DMS79 treated with DMSO at 0.1 percent for 48 hours (cell line): Measurements from ENCODE around the gene IQSEC2.
A peak's percentile ranks its signal among the peaks of the same experiment; 100 is the strongest.

Source experiments
- DNase-seq: peaks from one replicate; lab custom pipeline; 2025; lab: John Stamatoyannopoulos, UW

The IQSEC2 gene

DNA sequence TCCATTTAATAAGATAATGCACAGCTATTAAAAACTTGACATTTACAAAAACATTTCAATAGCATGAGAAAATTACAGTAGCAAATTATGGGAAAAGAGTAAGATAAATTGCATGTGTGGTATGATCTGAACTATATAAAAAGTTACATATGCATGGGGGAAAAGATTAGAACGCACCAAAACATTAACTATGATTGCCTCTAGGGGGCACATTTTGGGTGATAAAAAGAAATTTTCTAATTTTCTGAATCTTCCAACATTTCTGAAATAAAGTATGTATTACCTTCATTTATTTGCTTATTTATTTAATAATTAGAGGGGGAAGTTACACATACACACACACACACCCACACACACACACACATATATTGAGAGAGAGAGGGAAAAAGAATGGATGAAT is 36.8 kb downstream of the IQSEC2 start:
- no peak for DNase-seq

- no peak for DNase-seq
Observed at GRCh38 chrX:53242310-53242709, 39.1 kb downstream of the IQSEC2 start.

- DNase-seq = no peak
Observed at GRCh38 chrX:53241558-53241957, 39.8 kb downstream of the IQSEC2 start.

DNA sequence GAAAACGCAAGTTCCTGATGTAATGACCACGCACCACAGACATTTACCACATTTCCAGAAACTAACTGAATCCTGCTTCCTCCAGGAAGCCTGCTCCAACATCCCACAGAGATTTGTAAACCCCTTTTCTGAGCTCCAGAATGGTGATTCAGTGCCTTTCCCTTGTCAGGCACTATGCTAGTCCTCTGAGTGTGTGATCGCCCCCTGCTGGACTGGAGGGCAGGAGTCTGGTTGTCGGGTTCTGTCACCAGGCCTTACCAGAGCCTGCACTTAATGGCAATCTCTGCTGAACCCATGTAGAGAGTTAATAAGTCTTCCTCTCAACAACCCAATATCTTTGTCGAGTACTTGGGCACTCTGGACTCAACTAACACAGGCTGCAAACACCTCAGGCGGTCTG is 41.9 kb downstream of the IQSEC2 start:
- DNase-seq = no peak

DNA sequence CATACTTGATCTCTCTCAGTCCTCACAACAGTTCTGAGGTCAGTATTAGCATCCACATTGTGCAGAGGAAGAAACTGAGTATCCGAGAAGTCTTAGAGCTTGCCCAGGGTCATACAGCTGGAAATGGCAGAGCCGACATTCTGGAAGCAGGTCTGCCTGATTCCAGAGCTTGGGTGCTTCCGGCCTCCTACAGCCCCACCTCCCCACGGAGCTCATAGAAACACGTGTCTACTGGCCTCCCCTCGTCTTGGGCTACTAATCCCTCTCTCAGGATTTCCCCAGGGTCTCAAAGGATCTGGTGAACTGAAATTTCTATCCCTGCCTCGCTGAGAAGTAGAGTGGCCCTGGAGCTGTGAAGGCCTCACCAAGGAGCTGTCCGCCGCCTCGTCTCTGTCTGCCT is 44.3 kb downstream of the IQSEC2 start:
- DNase-seq = no peak

DNA sequence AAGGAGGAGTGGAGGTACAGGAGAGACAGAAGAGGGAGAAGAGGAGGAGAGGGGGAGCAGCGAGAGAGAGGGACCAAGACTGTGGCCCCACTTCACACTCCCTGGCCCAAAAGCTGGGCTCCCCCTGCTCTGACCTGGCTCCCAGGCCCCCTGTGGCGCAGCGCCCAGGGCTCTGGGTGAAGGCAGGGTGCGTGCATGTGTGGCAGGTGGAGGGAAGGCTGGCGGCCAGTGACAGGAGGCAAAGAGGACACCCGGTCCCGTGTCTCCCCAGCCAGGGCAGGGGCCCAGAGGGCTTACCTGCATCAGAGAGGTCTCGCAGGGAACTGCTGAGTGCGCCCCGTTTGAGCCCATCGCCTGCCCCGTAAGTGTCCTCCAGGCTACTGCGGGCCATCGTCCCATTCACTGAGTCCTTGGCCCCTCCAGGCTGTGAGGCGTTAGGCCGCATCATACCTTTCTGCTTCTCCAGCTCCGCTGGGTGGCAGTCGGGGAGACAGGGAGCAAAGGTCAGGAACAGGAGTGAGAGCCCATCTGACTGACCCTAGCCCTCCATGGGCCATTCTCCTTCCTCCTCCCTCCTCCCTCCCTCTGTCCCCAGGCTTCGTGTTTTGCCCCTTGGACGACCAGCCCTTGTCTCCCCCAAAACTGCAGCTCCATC is 45.2 kb downstream of the IQSEC2 start:
- DNase-seq = no peak

DNA sequence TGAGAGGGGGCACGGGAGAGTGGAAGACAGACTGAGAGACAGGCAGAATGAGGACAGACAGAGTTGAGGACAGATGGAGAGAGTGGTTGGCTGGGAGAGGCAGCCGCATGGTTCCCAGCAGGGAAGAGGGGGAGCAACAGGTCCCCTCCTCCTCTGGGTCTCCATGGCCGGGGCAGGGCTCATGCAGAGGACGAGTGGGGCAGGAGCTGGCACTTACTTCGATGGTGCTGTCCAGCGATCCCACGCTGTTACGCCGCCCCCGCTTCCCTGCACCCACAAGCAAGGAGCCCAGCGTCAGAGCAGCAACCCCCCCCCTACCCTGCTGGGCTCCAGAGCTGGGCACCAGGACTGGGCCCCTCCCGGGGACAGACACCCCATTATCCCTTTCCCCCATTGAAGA is 45.8 kb downstream of the IQSEC2 start:
- DNase-seq = no peak

DNA sequence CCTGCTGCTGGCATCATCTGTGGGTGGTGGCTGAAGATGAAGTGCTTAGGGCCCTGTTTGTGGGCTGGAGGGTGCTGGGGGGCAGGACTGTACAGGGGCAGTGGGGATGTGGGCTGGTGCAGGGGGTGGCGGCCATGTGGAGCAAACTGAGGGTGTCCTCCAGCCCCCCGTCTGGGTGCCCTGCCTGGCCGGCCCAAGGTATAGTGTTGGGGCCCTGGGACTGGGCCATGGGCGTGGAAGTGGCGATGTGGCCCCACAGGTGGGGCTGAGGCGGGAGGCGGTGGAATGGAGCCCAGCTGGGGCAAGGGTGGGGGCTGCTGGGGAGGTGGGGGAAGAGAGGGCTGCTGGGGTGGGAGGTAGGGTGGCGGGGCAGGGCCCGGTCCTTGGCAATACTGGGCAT is 46.9 kb downstream of the IQSEC2 start:
- DNase-seq = no peak

GRCh38 chrX:53233536-53233935 is 47.8 kb downstream of the IQSEC2 start:
- no peak for DNase-seq

GRCh38 chrX:53230116-53230515 is 51.3 kb downstream of the IQSEC2 start:
- DNase-seq = no peak

- no peak for DNase-seq
Observed at GRCh38 chrX:53227224-53227765, 54.1 kb downstream of the IQSEC2 start.

DNA sequence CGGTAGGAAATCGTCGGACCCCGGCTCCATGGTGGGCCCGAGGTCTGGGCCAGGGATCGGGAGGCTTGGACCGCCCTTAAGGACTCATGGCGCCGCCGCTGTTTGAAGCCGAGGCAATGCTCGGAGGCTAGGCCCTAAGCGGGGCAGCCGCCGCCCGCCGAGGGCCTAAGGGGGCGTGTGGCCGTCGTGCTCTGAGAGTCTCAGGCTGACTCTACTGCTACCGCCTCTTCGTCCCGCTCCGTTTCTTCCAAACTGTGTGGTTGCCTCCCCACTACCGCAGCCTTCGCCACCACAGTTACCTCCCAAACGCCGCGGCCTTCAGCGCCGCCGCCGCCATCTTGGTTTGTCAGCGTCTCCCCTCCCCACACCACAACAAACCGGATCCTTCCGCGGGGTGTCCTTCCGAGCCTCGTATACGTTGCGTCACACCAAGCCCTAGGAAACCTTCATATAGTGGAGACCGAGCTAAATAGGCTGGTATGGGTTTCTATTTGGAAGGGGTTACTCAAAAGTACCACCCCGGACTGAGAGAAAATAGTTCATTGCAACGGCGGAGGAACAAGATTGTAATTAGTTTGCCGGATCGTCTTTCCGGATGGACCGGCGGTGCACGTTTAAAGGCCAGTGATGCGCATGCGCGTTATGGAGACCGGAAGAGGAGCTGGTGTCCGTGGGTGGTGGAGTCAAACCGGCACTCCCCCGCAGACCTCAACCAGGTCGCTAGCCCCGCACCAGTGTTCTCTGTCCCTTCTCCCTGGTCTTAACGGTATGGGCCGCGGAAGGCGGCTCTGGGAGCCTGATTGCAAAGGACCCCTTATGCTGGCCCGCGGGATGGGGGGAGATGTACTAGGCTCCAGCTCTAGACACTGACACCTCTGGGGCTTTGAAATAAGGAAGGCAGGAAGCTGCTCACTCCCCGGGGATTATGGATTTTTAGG is 56.3 kb downstream of the IQSEC2 start, which contains the start of gene KDM5C:
KDM5C (minus strand) TSS at position 348 of the 938 bp plus-strand sequence; CDS start at position 30, 318 bp downstream.
- DNase-seq = peak; percentile 77

DNA sequence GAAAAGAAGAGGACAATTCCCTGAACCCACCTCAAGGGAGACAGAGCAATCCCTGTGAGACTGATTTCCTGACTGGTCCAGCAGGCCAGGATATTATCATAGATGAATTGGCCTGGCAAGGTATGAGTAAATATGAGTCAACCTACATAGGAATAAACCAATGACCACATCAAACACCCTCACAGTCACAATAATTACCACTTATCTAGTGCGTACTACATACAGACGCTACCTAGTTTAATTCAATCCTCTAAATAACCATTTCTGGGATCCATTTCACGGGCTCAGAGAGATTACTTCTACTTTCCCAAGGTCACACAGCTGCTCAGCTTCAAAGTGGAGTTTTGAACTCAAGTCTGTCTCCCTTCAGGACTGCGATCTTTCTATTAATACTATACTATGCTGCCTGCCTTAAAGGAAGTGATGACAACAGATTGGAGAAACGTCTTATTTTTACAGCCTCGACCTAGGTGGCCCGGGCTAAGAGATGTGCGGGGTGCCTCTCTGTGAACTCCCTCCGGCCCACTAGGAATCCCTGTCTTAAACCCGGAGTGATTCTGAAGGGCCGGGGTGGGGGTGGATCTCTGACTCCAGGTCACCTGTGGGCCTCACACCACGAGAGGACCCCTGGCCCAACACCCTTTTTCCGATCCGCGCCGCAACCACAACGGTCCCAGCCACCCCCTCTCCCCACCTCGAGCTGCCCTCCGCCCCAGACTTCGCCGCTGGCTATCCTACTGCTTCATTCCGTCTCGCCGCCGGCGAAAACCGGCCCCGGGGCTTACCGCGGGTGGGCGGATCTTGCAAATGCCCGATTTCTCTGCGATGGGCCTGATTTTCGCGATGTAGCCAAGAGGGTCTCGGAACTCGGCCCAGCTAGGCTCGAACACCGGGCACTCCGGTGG is 57.2 kb downstream of the IQSEC2 start:
- no peak for DNase-seq

DNA sequence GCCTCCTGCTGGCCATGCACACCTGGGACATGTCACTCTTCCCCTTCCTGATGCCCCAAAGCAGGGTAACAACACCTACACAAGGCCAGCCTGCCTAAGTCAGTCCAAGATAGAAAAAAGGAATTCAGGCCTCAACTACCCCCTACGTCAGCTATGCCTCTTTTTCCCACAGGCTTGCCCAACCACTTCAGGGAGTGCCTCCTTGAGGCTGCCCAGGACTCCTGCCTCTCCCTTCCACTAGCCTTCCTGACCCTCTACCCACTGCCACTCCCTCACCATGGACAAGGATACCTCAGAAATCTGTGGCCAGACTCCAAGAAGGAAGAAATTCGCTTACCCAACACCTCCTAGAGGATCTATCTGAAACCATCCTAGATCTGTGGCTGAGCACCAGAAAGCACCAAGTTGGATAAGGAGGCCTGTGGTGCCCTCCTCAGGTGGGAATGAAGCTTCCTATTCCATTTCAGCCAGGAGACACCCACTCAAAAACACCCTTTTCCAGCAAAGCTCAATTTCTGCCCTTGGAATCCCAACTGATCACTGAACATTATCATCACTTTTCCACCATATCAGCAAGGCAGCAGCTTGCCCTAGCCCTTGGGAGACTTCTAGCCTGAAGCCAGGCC is 58.2 kb downstream of the IQSEC2 start:
- peak; percentile 0 for DNase-seq
